Ishikawa (cell line): ENCODE results near the gene MLLT6.

Experiments used
- CEBPB ChIP-seq: IDR thresholded peaks from 2 replicates; pipeline ENCODE4 v1.6.1; 2012
- CREB1 ChIP-seq: IDR thresholded peaks from 2 replicates; pipeline ENCODE4 v1.6.1; 2012; ENCODE audit warnings: low read depth
- EGR1 ChIP-seq: IDR thresholded peaks from 2 replicates; pipeline ENCODE4 v1.6.1; 2012
- EP300 ChIP-seq: IDR thresholded peaks from 2 replicates; pipeline ENCODE4 v1.6.1; 2012; ENCODE audit warnings: borderline replicate concordance
- FOXM1 ChIP-seq: IDR thresholded peaks from 2 replicates; pipeline ENCODE4 v1.6.1; 2012; ENCODE audit warnings: low read depth, borderline replicate concordance
- NFIC ChIP-seq: IDR thresholded peaks from 2 replicates; pipeline ENCODE4 v1.6.1; 2012
- RAD21 ChIP-seq: IDR thresholded peaks from 2 replicates; pipeline ENCODE4 v1.6.1; 2012; ENCODE audit warnings: low read depth
- TAF1 ChIP-seq: IDR thresholded peaks from 2 replicates; pipeline ENCODE4 v1.6.1; 2012; ENCODE audit warnings: low read depth, mild to moderate bottlenecking
- TCF12 ChIP-seq: IDR thresholded peaks from 2 replicates; pipeline ENCODE4 v1.6.1; 2012; ENCODE audit warnings: low read depth
- TEAD4 ChIP-seq: IDR thresholded peaks from 2 replicates; pipeline ENCODE4 v1.6.1; 2012
- YY1 ChIP-seq: IDR thresholded peaks from 2 replicates; pipeline ENCODE4 v1.6.1; 2012; ENCODE audit warnings: low read depth
- ZBTB7A ChIP-seq: IDR thresholded peaks from 2 replicates; pipeline ENCODE4 v1.6.1; 2012; ENCODE audit warnings: low read depth
- TF ChIP-seq, protein P1 (sequence below): IDR thresholded peaks from 2 replicates; pipeline ENCODE4 v1.6.1; 2012; ENCODE audit warnings: low read depth, mild to moderate bottlenecking
- TF ChIP-seq, protein P2 (sequence below): IDR thresholded peaks from 2 replicates; pipeline ENCODE4 v1.6.1; 2012
- TF ChIP-seq, protein P3 (sequence below): IDR thresholded peaks from 2 replicates; pipeline ENCODE4 v1.6.1; 2012

Gene MLLT6

DNA sequence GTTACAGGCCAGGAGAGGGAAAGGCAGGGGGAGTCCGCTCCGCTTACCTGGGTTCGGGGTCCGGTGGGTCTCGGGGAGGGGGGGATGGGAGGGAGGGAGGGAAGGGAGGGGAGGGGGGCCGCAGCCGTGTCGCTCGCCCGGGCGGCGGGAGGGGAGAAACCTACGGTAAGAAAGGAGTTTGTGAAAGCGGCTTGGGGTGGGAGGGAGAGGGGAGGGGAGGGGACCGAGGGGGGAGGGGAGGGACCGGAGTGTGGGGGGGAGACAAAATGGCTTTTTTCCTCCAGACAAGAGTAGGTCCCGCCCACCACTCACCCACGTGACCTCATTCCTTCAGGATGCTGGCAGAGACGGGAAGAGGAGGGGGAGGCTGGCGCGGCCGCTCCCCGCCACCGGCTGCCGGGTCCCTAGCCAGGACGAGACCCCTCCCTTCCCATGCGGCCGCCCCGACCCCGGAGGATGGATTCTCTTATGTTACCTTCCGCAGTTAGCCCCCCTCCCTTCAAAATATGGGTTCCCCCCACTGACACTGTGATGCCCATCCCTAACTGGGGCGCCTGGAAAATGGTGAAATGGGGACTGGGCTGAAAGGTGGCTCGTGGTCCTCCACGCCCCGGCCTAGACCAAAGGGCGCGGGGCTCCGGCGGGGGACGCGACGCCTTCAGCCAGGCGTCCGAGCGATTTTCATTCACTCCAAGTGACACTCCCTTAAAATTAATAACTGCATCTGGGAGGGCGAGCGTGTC is 43.2 kb downstream of the MLLT6 start, which contains the start of gene PCGF2:
TSS of gene PCGF2 (minus strand) at position 188 of the 743 bp plus-strand sequence. CDS start 7,934 bp downstream, outside the sequence.
- TF ChIP-seq, protein P1, sequence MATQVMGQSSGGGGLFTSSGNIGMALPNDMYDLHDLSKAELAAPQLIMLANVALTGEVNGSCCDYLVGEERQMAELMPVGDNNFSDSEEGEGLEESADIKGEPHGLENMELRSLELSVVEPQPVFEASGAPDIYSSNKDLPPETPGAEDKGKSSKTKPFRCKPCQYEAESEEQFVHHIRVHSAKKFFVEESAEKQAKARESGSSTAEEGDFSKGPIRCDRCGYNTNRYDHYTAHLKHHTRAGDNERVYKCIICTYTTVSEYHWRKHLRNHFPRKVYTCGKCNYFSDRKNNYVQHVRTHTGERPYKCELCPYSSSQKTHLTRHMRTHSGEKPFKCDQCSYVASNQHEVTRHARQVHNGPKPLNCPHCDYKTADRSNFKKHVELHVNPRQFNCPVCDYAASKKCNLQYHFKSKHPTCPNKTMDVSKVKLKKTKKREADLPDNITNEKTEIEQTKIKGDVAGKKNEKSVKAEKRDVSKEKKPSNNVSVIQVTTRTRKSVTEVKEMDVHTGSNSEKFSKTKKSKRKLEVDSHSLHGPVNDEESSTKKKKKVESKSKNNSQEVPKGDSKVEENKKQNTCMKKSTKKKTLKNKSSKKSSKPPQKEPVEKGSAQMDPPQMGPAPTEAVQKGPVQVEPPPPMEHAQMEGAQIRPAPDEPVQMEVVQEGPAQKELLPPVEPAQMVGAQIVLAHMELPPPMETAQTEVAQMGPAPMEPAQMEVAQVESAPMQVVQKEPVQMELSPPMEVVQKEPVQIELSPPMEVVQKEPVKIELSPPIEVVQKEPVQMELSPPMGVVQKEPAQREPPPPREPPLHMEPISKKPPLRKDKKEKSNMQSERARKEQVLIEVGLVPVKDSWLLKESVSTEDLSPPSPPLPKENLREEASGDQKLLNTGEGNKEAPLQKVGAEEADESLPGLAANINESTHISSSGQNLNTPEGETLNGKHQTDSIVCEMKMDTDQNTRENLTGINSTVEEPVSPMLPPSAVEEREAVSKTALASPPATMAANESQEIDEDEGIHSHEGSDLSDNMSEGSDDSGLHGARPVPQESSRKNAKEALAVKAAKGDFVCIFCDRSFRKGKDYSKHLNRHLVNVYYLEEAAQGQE = no peak
- no peak for TF ChIP-seq CREB1
- peak; percentile 55; the same call in 1 of the 2 replicates for TF ChIP-seq ZBTB7A
- no peak; the same call in none of the 2 replicates for TF ChIP-seq TAF1
- 0 out of 2 replicates have a peak, but pooled peaks have one; percentile 5 for TF ChIP-seq YY1
- TF ChIP-seq CEBPB = no peak
- TF ChIP-seq, protein P2, sequence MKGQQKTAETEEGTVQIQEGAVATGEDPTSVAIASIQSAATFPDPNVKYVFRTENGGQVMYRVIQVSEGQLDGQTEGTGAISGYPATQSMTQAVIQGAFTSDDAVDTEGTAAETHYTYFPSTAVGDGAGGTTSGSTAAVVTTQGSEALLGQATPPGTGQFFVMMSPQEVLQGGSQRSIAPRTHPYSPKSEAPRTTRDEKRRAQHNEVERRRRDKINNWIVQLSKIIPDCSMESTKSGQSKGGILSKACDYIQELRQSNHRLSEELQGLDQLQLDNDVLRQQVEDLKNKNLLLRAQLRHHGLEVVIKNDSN = peak; percentile 94

DNA sequence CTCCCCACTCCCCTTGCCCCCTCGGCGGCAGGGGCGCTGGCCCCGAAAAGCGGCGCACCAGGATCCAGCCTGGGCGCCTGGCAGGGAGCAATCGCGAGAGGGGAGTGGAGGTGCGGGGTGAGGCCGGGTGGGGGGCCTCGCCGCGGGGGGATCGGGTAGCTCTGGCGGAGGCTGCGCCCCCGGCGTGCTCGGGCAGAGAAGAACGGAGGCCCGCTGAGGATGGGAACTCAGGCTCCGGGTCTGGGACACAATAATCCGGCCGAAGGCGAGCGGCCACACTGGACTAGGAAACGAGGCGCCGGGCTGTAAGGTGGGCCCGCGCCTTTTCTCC is 43.8 kb downstream of the MLLT6 start:
- TF ChIP-seq YY1 = 0 out of 2 replicates have a peak, but pooled peaks have one; percentile 0
- peak; percentile 75 for TF ChIP-seq ZBTB7A
- TF ChIP-seq TEAD4 = no peak
- TF ChIP-seq, protein P1 = no peak
- TF ChIP-seq CEBPB = no peak
- TF ChIP-seq TAF1 = no peak; the same call in 1 of the 2 replicates
- 0 out of 2 replicates have a peak, but pooled peaks have one; percentile 21 for TF ChIP-seq EGR1
- no peak for TF ChIP-seq CREB1
- TF ChIP-seq, protein P2 = no peak

DNA sequence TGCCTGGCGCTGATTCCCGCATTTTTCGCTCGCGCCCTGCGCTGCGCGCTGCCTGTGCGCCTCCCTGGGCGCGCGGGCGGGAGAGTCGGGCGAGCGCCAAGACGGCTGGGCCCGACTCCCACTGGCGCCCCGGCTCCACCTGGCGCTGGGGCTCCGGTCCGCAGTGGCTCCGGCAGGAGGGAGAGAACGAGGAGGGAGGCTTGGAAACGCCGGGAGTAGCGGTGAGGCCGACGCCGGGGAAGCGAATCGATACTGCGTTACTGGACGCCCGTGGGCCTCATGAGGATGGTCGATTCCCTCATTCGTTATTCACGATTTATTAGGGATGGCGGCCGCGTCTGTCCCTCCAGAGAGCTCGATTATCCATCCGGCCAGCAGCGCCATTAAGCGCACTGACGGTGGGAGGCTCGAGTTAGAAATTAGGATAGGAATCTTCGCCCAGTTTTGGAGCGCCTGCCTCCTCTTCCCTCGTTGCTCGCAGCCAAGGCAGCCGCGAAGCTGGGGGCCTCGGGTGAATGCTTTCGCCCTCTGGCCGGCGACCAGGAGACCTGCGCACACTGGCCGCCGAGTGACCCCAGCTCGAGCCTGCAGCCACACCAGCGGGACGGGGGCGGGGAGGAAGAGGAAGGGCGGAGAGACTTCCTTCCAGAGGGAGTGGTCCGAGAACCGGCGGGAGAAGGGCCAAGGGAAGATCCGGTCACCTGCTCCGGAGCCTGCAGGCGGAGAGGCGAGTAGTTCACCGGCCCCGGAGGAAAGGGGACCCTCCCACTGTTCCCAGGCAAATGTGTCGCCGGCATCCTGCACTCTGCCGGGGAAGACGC is 44.4 kb downstream of the MLLT6 start:
- TF ChIP-seq EP300 (peak; percentile 44; the same call in 1 of the 2 replicates), CREB1 (no peak), EGR1 (peak; percentile 76), NFIC (peak; percentile 39), TAF1 (peak; percentile 71; the same call in 1 of the 2 replicates), TEAD4 (no peak), ZBTB7A (peak; percentile 82), YY1 (peak; percentile 69), FOXM1 (no peak), CEBPB (no peak), RAD21 (no peak), TCF12 (peak; percentile 54; the same call in 1 of the 2 replicates)
- TF ChIP-seq, protein P1 = no peak
- TF ChIP-seq, protein P2 = peak; percentile 81
- TF ChIP-seq, protein P3, sequence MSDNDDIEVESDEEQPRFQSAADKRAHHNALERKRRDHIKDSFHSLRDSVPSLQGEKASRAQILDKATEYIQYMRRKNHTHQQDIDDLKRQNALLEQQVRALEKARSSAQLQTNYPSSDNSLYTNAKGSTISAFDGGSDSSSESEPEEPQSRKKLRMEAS = no peak; the same call in none of the 2 replicates
